ENCODE results near the gene SOX10. TPM values are rescaled to one million over a fixed set of nuclear protein-coding genes. Genes with fewer than 3 reads are reported as not detected.

The SOX10 gene
- total RNA-seq, 2 experiments from 2014 or later = not detected

DNA sequence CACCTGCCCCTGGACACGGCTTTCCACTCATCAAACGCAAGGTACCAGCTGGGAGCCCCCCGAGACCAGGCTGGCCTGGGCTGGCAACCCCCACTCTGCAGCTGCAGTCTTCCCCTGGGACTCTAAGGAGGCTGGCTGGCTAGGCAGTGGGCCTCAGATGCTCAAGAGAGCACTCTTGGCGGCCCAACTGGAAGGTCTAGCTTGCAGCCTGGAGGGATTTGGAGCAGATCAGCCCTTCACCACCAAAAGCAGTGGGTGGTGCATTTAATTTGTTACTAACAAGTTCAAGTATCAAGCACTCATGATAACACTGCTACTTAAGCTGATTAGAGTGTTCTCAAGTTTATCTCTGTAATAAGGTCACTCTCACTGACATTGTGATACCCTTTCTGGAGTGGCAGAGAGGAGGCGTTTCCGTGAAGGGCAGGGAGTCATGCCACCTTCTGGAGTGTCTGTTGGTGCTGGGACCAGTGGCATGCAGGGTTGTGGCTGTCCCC is 52.4 kb downstream of the SOX10 start:
- ATAC-seq (ENCODE audit: poor library complexity) (no peak), DNase-seq (no peak)
- ChIA-PET CTCF (interaction anchor here (0.6 to 2.2 kb wide), 2 partner anchors 26 to 32 kb away, joined by 3 to 7 read pairs; partner anchors contain the start of gene MICALL1), POLR2A (no interaction called here)
- H3K36me3 Mint-ChIP-seq (ENCODE audit: low read depth) = peaks cover 32% of the 10 kb centered on the region
- Histone ChIP-seq H3K36me3 (ENCODE audit: insufficient read depth, low read length) (peaks cover 36% of the 10 kb centered on the region), H3K9me3 (ENCODE audit: control insufficient read depth in 1 of 2, insufficient read depth in 1 of 2, low read length in 2 of 2) (no peaks in the 10 kb centered on the region), H3K27ac (ENCODE audit: low read depth in 1 of 2, low read length in 2 of 2) (no peak overlapping the region), H3K4me3 (ENCODE audit: low read length) (no peak overlapping the region), H3K27me3 (ENCODE audit: control insufficient read depth in 1 of 2, insufficient read depth in 2 of 2, low read length in 2 of 2) (no peaks in the 10 kb centered on the region), H3K4me1 (ENCODE audit: insufficient read depth, low read length) (peaks cover 9% of the 10 kb centered on the region)
- H3K27ac Mint-ChIP-seq = no peak overlapping the region
- H3K4me1 Mint-ChIP-seq (ENCODE audit: low read depth) = peaks cover 11% of the 10 kb centered on the region
- no peak overlapping the region for H3K4me3 Mint-ChIP-seq
- TF ChIP-seq CTCF (IDR thresholded peaks at IDR 0.05) = no peak
- intact Hi-C loops (cut with DNase I, micrococcal nuclease) = loop anchor here in 1 of 2 experiments (5.0 kb wide), 1 partner anchor 45 kb away; no protein-coding TSS in a partner anchor
- H3K27me3 Mint-ChIP-seq = no peaks in the 10 kb centered on the region
- no peaks in the 10 kb centered on the region for H3K9me3 Mint-ChIP-seq

DNA sequence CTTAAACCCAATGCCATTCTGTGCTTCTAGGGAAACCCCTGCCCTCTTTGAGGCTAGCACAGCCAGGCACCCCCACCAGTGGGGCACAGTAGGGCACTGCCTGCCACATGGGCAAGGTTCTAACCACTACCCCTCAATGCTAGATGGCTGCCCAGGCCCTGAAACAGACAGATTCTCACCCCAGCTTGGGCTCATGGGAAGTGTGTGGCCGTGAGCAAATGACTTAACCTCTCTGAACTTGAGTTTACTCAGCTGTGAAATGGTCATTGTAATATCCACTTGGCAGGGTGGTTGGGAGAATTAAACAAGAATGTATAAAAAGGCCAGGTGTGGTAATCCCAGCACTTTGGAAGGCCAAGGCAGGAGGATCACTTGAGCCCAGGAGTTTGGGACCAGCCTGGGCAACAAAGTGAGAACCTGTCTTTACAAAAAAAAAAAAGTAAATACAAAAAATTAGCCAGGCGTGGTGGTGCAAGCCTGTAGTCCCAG is 53.4 kb downstream of the SOX10 start:
- Mint-ChIP-seq H3K27ac (no peak overlapping the region), H3K27me3 (no peaks in the 10 kb centered on the region), H3K36me3 (ENCODE audit: low read depth) (peaks cover 32% of the 10 kb centered on the region), H3K4me3 (no peak overlapping the region), H3K4me1 (ENCODE audit: low read depth) (peaks cover 11% of the 10 kb centered on the region), H3K9me3 (no peaks in the 10 kb centered on the region)
- intact Hi-C loops (cut with DNase I, micrococcal nuclease) = loop anchor here in 1 of 2 experiments (5.0 kb wide), 1 partner anchor 44 kb away; no protein-coding TSS in a partner anchor
- ATAC-seq (ENCODE audit: poor library complexity) = no peak
- Histone ChIP-seq H3K9me3 (ENCODE audit: control insufficient read depth in 1 of 2, insufficient read depth in 1 of 2, low read length in 2 of 2) (no peaks in the 10 kb centered on the region), H3K27ac (ENCODE audit: low read depth in 1 of 2, low read length in 2 of 2) (peak overlapping the region in 1 of 2 donors; percentile 21), H3K4me1 (ENCODE audit: insufficient read depth, low read length) (peaks cover 9% of the 10 kb centered on the region), H3K27me3 (ENCODE audit: control insufficient read depth in 1 of 2, insufficient read depth in 2 of 2, low read length in 2 of 2) (no peaks in the 10 kb centered on the region), H3K4me3 (ENCODE audit: low read length) (no peak overlapping the region), H3K36me3 (ENCODE audit: insufficient read depth, low read length) (peaks cover 43% of the 10 kb centered on the region)
- no peak for DNase-seq
- no peak for TF ChIP-seq CTCF (IDR thresholded peaks at IDR 0.05)
- CTCF ChIA-PET = interaction anchor here (2.2 kb wide), 1 partner anchor 25 kb away, joined by 7 read pairs; the partner anchor contains the start of gene MICALL1
- POLR2A ChIA-PET = interaction anchor here (0.7 to 1.2 kb wide), 2 partner anchors 24 to 25 kb away, joined by 3 to 4 read pairs; partner anchors contain the start of gene MICALL1

DNA sequence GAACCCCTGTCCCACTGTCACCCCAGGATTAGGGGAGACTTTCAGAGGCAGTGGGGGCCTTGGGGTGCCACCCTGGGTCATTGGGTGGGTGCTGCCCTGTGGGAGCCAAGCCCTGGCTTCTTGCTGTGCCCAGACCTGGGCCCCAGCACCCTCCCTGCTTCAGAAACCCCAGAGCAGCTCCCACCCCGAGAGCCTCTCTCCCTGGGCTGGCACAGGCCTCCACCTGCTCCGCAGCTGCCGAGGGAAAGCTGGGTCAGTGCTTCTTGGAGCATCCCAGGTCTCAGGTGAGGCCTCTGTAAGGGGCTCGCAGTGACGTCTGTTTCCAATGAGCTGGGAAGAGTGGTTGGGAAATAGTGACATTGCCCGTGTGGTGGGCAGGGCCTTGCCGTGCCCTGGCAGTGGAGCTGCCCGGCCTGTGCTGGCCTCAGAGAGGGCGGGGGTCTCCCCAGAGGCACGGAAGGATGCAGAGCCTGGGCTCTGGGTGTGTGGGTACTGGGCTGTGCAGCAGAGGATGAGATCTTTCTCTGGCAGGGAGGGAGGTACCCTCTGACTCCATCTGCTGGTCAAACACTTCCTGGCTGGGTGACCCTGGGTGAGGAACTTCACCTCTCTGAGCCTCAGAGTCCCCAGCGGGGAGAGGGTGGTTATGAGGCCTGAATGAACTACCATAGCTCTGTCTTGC is 53.9 kb downstream of the SOX10 start:
- DNase-seq = peak in 3 of 14 experiments; percentile 10 to 28 (median 27)
- POLR2A ChIA-PET = interaction anchor here (0.7 to 1.2 kb wide), 2 partner anchors 23 to 24 kb away, joined by 3 to 4 read pairs; partner anchors contain the start of gene MICALL1
- no peak for TF ChIP-seq CTCF (IDR thresholded peaks at IDR 0.05)
- Histone ChIP-seq H3K4me3 (ENCODE audit: low read length) (no peak overlapping the region), H3K27ac (ENCODE audit: low read depth in 1 of 2, low read length in 2 of 2) (peak overlapping the region in 1 of 2 donors; percentile 21), H3K4me1 (ENCODE audit: insufficient read depth, low read length) (peaks cover 9% of the 10 kb centered on the region), H3K9me3 (ENCODE audit: control insufficient read depth in 1 of 2, insufficient read depth in 1 of 2, low read length in 2 of 2) (no peaks in the 10 kb centered on the region), H3K27me3 (ENCODE audit: control insufficient read depth in 1 of 2, insufficient read depth in 2 of 2, low read length in 2 of 2) (no peaks in the 10 kb centered on the region), H3K36me3 (ENCODE audit: insufficient read depth, low read length) (peaks cover 49% of the 10 kb centered on the region)
- CTCF ChIA-PET = interaction anchor here (2.2 kb wide), 1 partner anchor 24 kb away, joined by 7 read pairs; the partner anchor contains the start of gene MICALL1
- Mint-ChIP-seq H3K36me3 (ENCODE audit: low read depth) (peaks cover 35% of the 10 kb centered on the region), H3K27me3 (no peaks in the 10 kb centered on the region), H3K4me3 (no peak overlapping the region), H3K27ac (no peak overlapping the region), H3K9me3 (no peaks in the 10 kb centered on the region), H3K4me1 (ENCODE audit: low read depth) (peaks cover 11% of the 10 kb centered on the region)
- no peak for ATAC-seq (ENCODE audit: poor library complexity)
- intact Hi-C loops (cut with DNase I, micrococcal nuclease) = loop anchor here in 1 of 2 experiments (5.0 kb wide), 1 partner anchor 43 kb away; no protein-coding TSS in a partner anchor
